Activated T-helper 17 cell treated with anti-CD3 and anti-CD28 coated beads, Interleukin-2, amount 50 U/mL, for 72 hours (primary cell): ENCODE data around the gene CCDC12. TPM values are rescaled to one million over a fixed set of nuclear protein-coding genes. Genes with fewer than 3 reads are reported as not detected.

Experiments
- ATAC-seq: fragments of 150-1000 bp; cut with Tn5 transposase; replicated peaks from 2 replicates; pipeline ENCODE4 v1.10.0; 2021; ENCODE audit warnings: mild to moderate bottlenecking, moderate library complexity
- H3K27ac Mint-ChIP-seq: one replicate; pipeline ENCODE4 v1.8.0; 2022; ENCODE audit warnings: mixed read lengths
- H3K27me3 Mint-ChIP-seq: one replicate; pipeline ENCODE4 v1.8.0; 2022; ENCODE audit warnings: mixed read lengths
- H3K36me3 Mint-ChIP-seq: one replicate; pipeline ENCODE4 v1.8.0; 2022; ENCODE audit warnings: low read depth, mild to moderate bottlenecking, mixed read lengths
- H3K4me1 Mint-ChIP-seq: one replicate; pipeline ENCODE4 v1.8.0; 2022; ENCODE audit warnings: mixed read lengths
- H3K4me3 Mint-ChIP-seq: one replicate; pipeline ENCODE4 v1.8.0; 2022; ENCODE audit warnings: mild to moderate bottlenecking, mixed read lengths
- H3K9me3 Mint-ChIP-seq: one replicate; pipeline ENCODE4 v1.8.0; 2022; ENCODE audit warnings: mixed read lengths
- total RNA-seq, 2 donors: library from RNA; stranded (reverse); gene quantifications; one replicate each; pipeline ENCODE4 v1.2.3, GENCODE V29; 2022

CCDC12 gene
- total RNA-seq, 2 donors from 2014 or later, result 46.9 to 59.8 TPM

- no peak overlapping the region for H3K4me3 Mint-ChIP-seq
- H3K9me3 Mint-ChIP-seq, result no peaks in the 10 kb centered on the region
- peaks cover 12% of the 10 kb centered on the region for H3K4me1 Mint-ChIP-seq
- no peaks in the 10 kb centered on the region for H3K27me3 Mint-ChIP-seq
- H3K36me3 Mint-ChIP-seq, result peaks cover 74% of the 10 kb centered on the region
- no peak for ATAC-seq
- H3K27ac Mint-ChIP-seq, result no peak overlapping the region
Measured at GRCh38 chr3:46994801-46995731, 18.5 kb upstream of the CCDC12 start.

- Mint-ChIP-seq H3K36me3 (peaks cover 76% of the 10 kb centered on the region), H3K4me1 (peaks cover 17% of the 10 kb centered on the region), H3K4me3 (no peak overlapping the region), H3K27me3 (no peaks in the 10 kb centered on the region), H3K27ac (no peak overlapping the region), H3K9me3 (no peaks in the 10 kb centered on the region)
- ATAC-seq, result no peak
Measured at GRCh38 chr3:46993986-46994385, 17.4 kb upstream of the CCDC12 start.

- Mint-ChIP-seq H3K27ac (peak overlapping the region; percentile 59), H3K4me1 (peaks cover 24% of the 10 kb centered on the region), H3K9me3 (no peaks in the 10 kb centered on the region), H3K4me3 (no peak overlapping the region), H3K36me3 (peaks cover 76% of the 10 kb centered on the region), H3K27me3 (no peaks in the 10 kb centered on the region)
- no peak for ATAC-seq
Measured at GRCh38 chr3:46993292-46993691, 16.7 kb upstream of the CCDC12 start.

- no peak for ATAC-seq
- Mint-ChIP-seq H3K27me3 (no peaks in the 10 kb centered on the region), H3K27ac (peak overlapping the region; percentile 59), H3K36me3 (peaks cover 66% of the 10 kb centered on the region), H3K4me3 (no peak overlapping the region), H3K4me1 (peaks cover 31% of the 10 kb centered on the region), H3K9me3 (no peaks in the 10 kb centered on the region)
Measured at GRCh38 chr3:46992231-46992630, 15.7 kb upstream of the CCDC12 start.

- Mint-ChIP-seq H3K27me3 (no peaks in the 10 kb centered on the region), H3K36me3 (peaks cover 60% of the 10 kb centered on the region), H3K9me3 (no peaks in the 10 kb centered on the region), H3K4me3 (no peak overlapping the region), H3K4me1 (peaks cover 32% of the 10 kb centered on the region), H3K27ac (peak overlapping the region; percentile 87)
- no peak for ATAC-seq
Measured at GRCh38 chr3:46991406-46992165, 15.0 kb upstream of the CCDC12 start.

- Mint-ChIP-seq H3K27ac (peak overlapping the region; percentile 87), H3K36me3 (peaks cover 60% of the 10 kb centered on the region), H3K4me3 (no peak overlapping the region), H3K9me3 (no peaks in the 10 kb centered on the region), H3K27me3 (no peaks in the 10 kb centered on the region), H3K4me1 (peaks cover 39% of the 10 kb centered on the region)
- no peak for ATAC-seq
Measured at GRCh38 chr3:46990573-46991374, 14.2 kb upstream of the CCDC12 start.

- H3K4me3 Mint-ChIP-seq, result peak overlapping the region; percentile 83
- peaks cover 46% of the 10 kb centered on the region for H3K4me1 Mint-ChIP-seq
- peaks cover 53% of the 10 kb centered on the region for H3K36me3 Mint-ChIP-seq
- H3K27me3 Mint-ChIP-seq, result no peaks in the 10 kb centered on the region
- no peak for ATAC-seq
- peak overlapping the region; percentile 87 for H3K27ac Mint-ChIP-seq
- no peaks in the 10 kb centered on the region for H3K9me3 Mint-ChIP-seq
Measured at GRCh38 chr3:46989146-46989810, 12.7 kb upstream of the CCDC12 start.

- no peaks in the 10 kb centered on the region for H3K9me3 Mint-ChIP-seq
- no peaks in the 10 kb centered on the region for H3K27me3 Mint-ChIP-seq
- peaks cover 47% of the 10 kb centered on the region for H3K4me1 Mint-ChIP-seq
- ATAC-seq, result no peak
- H3K36me3 Mint-ChIP-seq, result peaks cover 48% of the 10 kb centered on the region
- H3K27ac Mint-ChIP-seq, result peak overlapping the region; percentile 87
- peak overlapping the region; percentile 83 for H3K4me3 Mint-ChIP-seq
Measured at GRCh38 chr3:46988616-46989015, 12.1 kb upstream of the CCDC12 start.

- Mint-ChIP-seq H3K9me3 (no peaks in the 10 kb centered on the region), H3K36me3 (peaks cover 44% of the 10 kb centered on the region), H3K27ac (peak overlapping the region; percentile 87), H3K4me1 (peaks cover 50% of the 10 kb centered on the region), H3K27me3 (no peaks in the 10 kb centered on the region), H3K4me3 (peak overlapping the region; percentile 83)
- ATAC-seq, result peak; percentile 95
Measured at GRCh38 chr3:46987743-46988401, 11.3 kb upstream of the CCDC12 start.

- Mint-ChIP-seq H3K4me1 (peaks cover 55% of the 10 kb centered on the region), H3K4me3 (peak overlapping the region; percentile 83), H3K27ac (peak overlapping the region; percentile 87), H3K27me3 (no peaks in the 10 kb centered on the region), H3K36me3 (peaks cover 39% of the 10 kb centered on the region), H3K9me3 (no peaks in the 10 kb centered on the region)
- peak; percentile 36 for ATAC-seq
Measured at GRCh38 chr3:46987319-46987742, 10.8 kb upstream of the CCDC12 start.

- H3K27ac Mint-ChIP-seq, result peak overlapping the region; percentile 87
- ATAC-seq, result no peak
- no peaks in the 10 kb centered on the region for H3K27me3 Mint-ChIP-seq
- no peaks in the 10 kb centered on the region for H3K9me3 Mint-ChIP-seq
- peaks cover 35% of the 10 kb centered on the region for H3K36me3 Mint-ChIP-seq
- peaks cover 56% of the 10 kb centered on the region for H3K4me1 Mint-ChIP-seq
- H3K4me3 Mint-ChIP-seq, result peak overlapping the region; percentile 83
Measured at GRCh38 chr3:46986782-46987310, 10.3 kb upstream of the CCDC12 start.

GRCh38 chr3:46986055-46986730, 9.6 kb upstream of the CCDC12 start:
- H3K4me1 Mint-ChIP-seq, result peaks cover 61% of the 10 kb centered on the region
- H3K9me3 Mint-ChIP-seq, result no peaks in the 10 kb centered on the region
- peak overlapping the region; percentile 83 for H3K4me3 Mint-ChIP-seq
- no peaks in the 10 kb centered on the region for H3K27me3 Mint-ChIP-seq
- ATAC-seq, result no peak
- peaks cover 28% of the 10 kb centered on the region for H3K36me3 Mint-ChIP-seq
- peak overlapping the region; percentile 87 for H3K27ac Mint-ChIP-seq

- H3K27ac Mint-ChIP-seq, result peak overlapping the region; percentile 87
- H3K36me3 Mint-ChIP-seq, result peaks cover 23% of the 10 kb centered on the region
- H3K4me3 Mint-ChIP-seq, result no peak overlapping the region
Measured at GRCh38 chr3:46985588-46985987, 9.0 kb upstream of the CCDC12 start.

More at GRCh38 chr3:46985588-46985987, 9.0 kb upstream of the CCDC12 start:
- no peak for ATAC-seq
- H3K4me1 Mint-ChIP-seq, result peaks cover 59% of the 10 kb centered on the region
- no peaks in the 10 kb centered on the region for H3K9me3 Mint-ChIP-seq
- no peaks in the 10 kb centered on the region for H3K27me3 Mint-ChIP-seq
